HUES48 (cell line): ENCODE measurements around the gene AGBL4.

Experiments used
- H3K27ac ChIP-seq: one replicate; pipeline ENCODE4 v1.7.0; 2013; ENCODE audit warnings: low read depth, low read length, inconsistent platforms
- H3K27me3 ChIP-seq: 2 replicates; pipeline ENCODE4 v1.6.1; 2013; ENCODE audit warnings: mild to moderate bottlenecking, low read length; ENCODE audit not compliant: control insufficient read depth, insufficient read depth
- H3K36me3 ChIP-seq: 2 replicates; pipeline ENCODE4 v1.6.1; 2013; ENCODE audit warnings: low read length; ENCODE audit not compliant: control insufficient read depth, insufficient read depth
- H3K4me1 ChIP-seq: 2 replicates; pipeline ENCODE4 v1.6.1; 2013; ENCODE audit warnings: mild to moderate bottlenecking, low read length; ENCODE audit not compliant: control insufficient read depth, insufficient read depth
- H3K4me3 ChIP-seq: 2 replicates; pipeline ENCODE4 v1.5.1; 2013; ENCODE audit warnings: mild to moderate bottlenecking, low read depth, low read length
- H3K9ac ChIP-seq: 2 replicates; pipeline ENCODE4 v1.6.1; 2013; ENCODE audit warnings: mild to moderate bottlenecking, low read depth, low read length, moderate library complexity
- H3K9me3 ChIP-seq: 2 replicates; pipeline ENCODE4 v1.6.1; 2013; ENCODE audit warnings: low read length; ENCODE audit not compliant: control insufficient read depth, insufficient read depth

The AGBL4 gene

DNA sequence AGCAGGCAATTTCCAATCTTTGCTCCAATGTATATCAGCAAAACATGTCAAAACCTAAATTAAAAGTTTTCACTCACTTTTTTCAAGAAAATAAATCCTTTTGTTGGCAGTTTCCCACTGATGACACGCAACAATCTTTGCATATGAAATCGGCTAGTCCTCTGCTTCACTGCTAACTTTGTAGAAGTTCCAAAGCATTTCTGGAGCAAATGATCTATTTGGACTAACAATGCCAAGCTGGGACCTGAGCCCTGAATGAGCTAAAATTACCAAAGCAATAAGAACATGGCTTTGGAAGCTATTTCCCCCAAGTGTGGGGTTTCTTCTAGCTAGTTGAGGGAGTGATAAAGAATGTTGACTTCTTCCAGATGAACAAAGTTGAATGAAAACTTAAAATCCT lies 1252.2 kb downstream of the AGBL4 start:
- H3K27ac ChIP-seq, result no peak overlapping the region

GRCh38 chr1:48767975-48768510 lies 1255.7 kb downstream of the AGBL4 start:
- Histone ChIP-seq H3K36me3 (peaks cover 23% of the 10 kb centered on the region), H3K4me1 (no peaks in the 10 kb centered on the region), H3K9ac (no peak overlapping the region)

More for the DNA sequence above, 1252.2 kb downstream of the AGBL4 start:
- Histone ChIP-seq H3K4me1 (no peaks in the 10 kb centered on the region), H3K4me3 (no peak overlapping the region), H3K27me3 (no peaks in the 10 kb centered on the region), H3K36me3 (peaks cover 19% of the 10 kb centered on the region), H3K9ac (no peak overlapping the region), H3K9me3 (no peaks in the 10 kb centered on the region)

DNA sequence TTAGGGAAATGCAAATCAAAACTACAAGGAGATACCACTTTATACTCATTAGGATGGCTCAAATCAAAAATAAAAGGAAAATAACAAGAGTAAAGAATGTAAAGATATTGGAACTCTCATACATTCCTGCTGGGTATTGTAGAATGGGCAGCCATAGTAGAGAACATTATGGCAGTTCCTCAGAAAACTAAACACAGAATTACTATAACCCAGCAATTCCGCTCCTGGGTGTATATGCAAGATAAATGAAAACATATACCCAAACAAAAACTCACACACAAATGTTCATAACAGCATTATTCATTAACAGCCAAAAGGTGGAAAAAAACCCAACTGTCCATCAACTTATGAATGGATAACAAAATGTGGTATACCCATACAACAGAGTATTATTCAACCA lies 1258.4 kb downstream of the AGBL4 start:
- Histone ChIP-seq H3K27ac (no peak overlapping the region), H3K9ac (no peak overlapping the region), H3K4me1 (no peaks in the 10 kb centered on the region), H3K9me3 (no peaks in the 10 kb centered on the region), H3K4me3 (no peak overlapping the region), H3K27me3 (no peaks in the 10 kb centered on the region), H3K36me3 (peaks cover 11% of the 10 kb centered on the region)

More at GRCh38 chr1:48767975-48768510, 1255.7 kb downstream of the AGBL4 start:
- Histone ChIP-seq H3K4me3 (no peak overlapping the region), H3K27me3 (no peaks in the 10 kb centered on the region), H3K27ac (no peak overlapping the region), H3K9me3 (no peaks in the 10 kb centered on the region)

DNA sequence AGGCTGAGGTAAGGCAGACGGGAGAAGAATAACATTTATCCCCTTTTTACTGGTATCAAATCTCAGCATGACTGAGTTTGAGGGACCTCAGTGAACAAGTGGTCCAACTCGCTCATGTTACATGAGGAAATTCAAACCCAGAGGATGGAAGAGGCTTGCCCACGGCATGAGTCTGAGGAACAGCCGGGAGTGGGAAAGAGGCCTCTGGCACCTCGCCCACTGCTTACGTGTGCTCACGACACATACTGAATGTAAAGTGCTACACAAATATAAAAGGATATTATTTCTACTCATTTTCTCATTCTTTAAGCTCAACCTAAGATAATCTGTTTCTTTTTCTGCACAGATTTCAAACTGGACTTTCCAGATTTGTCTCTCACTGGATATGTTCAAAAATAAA lies 1261.8 kb downstream of the AGBL4 start:
- Histone ChIP-seq H3K36me3 (peaks cover 30% of the 10 kb centered on the region), H3K9ac (no peak overlapping the region), H3K9me3 (no peaks in the 10 kb centered on the region), H3K27ac (no peak overlapping the region), H3K4me3 (no peak overlapping the region), H3K27me3 (no peaks in the 10 kb centered on the region), H3K4me1 (peaks cover under 1% of the 10 kb centered on the region; the same call in 1 of the 2 replicates)

GRCh38 chr1:48761411-48761810 lies 1262.3 kb downstream of the AGBL4 start:
- no peak overlapping the region for H3K27ac ChIP-seq
- no peaks in the 10 kb centered on the region for H3K9me3 ChIP-seq
- peaks cover 4% of the 10 kb centered on the region; the same call in 1 of the 2 replicates for H3K4me1 ChIP-seq
- H3K9ac ChIP-seq, result no peak overlapping the region
- H3K4me3 ChIP-seq, result no peak overlapping the region
- H3K27me3 ChIP-seq, result no peaks in the 10 kb centered on the region
- H3K36me3 ChIP-seq, result peaks cover 28% of the 10 kb centered on the region

DNA sequence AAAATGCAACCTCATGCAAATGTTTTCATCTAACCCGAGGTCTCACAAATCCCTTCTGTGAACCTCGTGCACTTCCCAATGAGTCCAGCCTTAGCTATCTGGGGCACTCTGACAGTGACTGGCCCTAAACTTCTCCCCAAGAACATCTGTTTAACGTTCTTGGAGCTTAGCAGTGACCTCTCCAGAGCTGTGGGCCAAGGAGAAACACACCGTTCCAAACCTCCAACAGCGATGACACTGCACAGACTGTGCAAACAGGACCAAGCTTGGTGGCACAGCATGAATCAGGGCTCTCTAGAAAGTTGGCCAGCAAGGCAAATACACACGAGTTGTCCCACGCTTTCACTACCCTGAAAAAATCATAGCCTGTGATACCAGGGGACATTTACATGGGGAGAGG lies 1262.9 kb downstream of the AGBL4 start:
- H3K9ac ChIP-seq, result no peak overlapping the region

GRCh38 chr1:48758976-48759375 lies 1264.8 kb downstream of the AGBL4 start:
- Histone ChIP-seq H3K9me3 (no peaks in the 10 kb centered on the region), H3K27ac (no peak overlapping the region), H3K9ac (no peak overlapping the region), H3K4me1 (peaks cover 4% of the 10 kb centered on the region; the same call in 1 of the 2 replicates), H3K27me3 (no peaks in the 10 kb centered on the region), H3K36me3 (peaks cover 31% of the 10 kb centered on the region), H3K4me3 (no peak overlapping the region)

More for the DNA sequence above, 1262.9 kb downstream of the AGBL4 start:
- Histone ChIP-seq H3K27ac (no peak overlapping the region), H3K9me3 (no peaks in the 10 kb centered on the region), H3K27me3 (no peaks in the 10 kb centered on the region), H3K36me3 (peaks cover 26% of the 10 kb centered on the region), H3K4me1 (peaks cover 4% of the 10 kb centered on the region; the same call in 1 of the 2 replicates), H3K4me3 (no peak overlapping the region)

- no peak overlapping the region for H3K4me3 ChIP-seq
- H3K9me3 ChIP-seq, result no peaks in the 10 kb centered on the region
- no peak overlapping the region for H3K27ac ChIP-seq
- H3K27me3 ChIP-seq, result no peaks in the 10 kb centered on the region
- peaks cover 31% of the 10 kb centered on the region for H3K36me3 ChIP-seq
- no peak overlapping the region for H3K9ac ChIP-seq
- H3K4me1 ChIP-seq, result peaks cover 4% of the 10 kb centered on the region; the same call in 1 of the 2 replicates
These were observed 1266.4 kb downstream of the AGBL4 start for GRCh38 chr1:48757363-48757762.

DNA sequence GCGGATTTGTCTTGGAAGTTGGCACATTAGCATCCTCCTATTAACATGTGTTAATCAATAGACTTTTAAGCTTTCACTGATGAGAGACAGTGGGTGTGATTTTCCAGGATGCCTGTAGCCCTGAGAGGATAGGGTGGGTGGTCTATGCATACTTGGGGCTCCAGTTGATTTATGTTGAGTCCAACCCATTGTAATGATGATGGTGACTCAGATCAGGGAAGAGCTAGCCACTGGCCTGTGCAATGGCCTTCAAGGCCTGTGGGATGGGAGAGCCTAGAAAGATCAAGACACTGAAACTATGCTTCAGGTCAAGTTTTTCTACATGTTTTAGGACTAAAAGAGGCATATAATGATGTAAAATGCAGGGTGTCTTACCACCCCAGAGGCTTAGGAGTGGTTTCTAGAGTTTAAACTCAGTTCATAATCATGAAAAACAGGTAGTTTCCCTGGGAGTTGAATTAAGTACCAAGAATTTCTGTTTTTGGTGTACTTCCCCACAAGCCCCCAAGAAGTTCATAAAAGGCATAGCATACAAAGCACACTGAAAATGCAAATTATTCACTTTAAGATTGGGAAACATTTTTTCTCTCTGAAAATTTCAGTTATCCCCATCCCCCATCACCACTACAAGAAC lies 1267.0 kb downstream of the AGBL4 start:
- Histone ChIP-seq H3K9me3 (no peaks in the 10 kb centered on the region), H3K4me3 (no peak overlapping the region), H3K27ac (no peak overlapping the region), H3K36me3 (peaks cover 31% of the 10 kb centered on the region), H3K9ac (no peak overlapping the region), H3K27me3 (no peaks in the 10 kb centered on the region), H3K4me1 (peaks cover 4% of the 10 kb centered on the region; the same call in 1 of the 2 replicates)

DNA sequence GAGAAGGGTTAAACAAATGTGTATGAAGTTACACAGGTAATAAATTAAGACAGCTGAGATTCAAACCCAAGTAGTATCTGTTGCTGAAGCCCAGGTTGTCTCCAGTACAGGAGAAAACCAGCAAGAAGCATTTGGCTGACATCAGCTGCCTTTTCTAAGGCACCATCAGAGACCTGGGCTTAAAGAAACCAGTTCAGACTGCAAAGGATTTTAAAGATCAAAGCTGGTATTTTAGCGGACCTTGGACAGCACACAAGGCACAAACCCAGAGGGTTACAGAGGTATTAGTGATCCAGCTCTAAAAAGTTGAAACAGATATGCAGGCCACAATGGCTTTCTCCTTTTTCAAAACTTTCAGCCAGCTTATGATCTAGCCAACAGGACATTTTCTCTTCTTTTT lies 1270.5 kb downstream of the AGBL4 start:
- no peaks in the 10 kb centered on the region for H3K9me3 ChIP-seq
- no peak overlapping the region for H3K9ac ChIP-seq
- H3K4me1 ChIP-seq, result peaks cover 4% of the 10 kb centered on the region; the same call in 1 of the 2 replicates
- peaks cover 15% of the 10 kb centered on the region for H3K36me3 ChIP-seq
- no peaks in the 10 kb centered on the region for H3K27me3 ChIP-seq
- no peak overlapping the region for H3K4me3 ChIP-seq
- no peak overlapping the region for H3K27ac ChIP-seq

- Histone ChIP-seq H3K4me1 (no peaks in the 10 kb centered on the region), H3K27me3 (no peaks in the 10 kb centered on the region), H3K9me3 (no peaks in the 10 kb centered on the region), H3K36me3 (0 out of 2 replicates have a peak, but pooled peaks cover 5% of the 10 kb centered on the region), H3K27ac (no peak overlapping the region), H3K9ac (no peak overlapping the region), H3K4me3 (no peak overlapping the region)
These were observed 1273.6 kb downstream of the AGBL4 start for GRCh38 chr1:48750109-48750508.
